Calu3 (cell line): ENCODE results near the gene ADSS1. TPM values are rescaled to one million over a fixed set of nuclear protein-coding genes. Genes with fewer than 3 reads are reported as not detected.

ENCODE experiments used
- BruUV-seq: library from RNA; stranded (reverse); fragments of 400-500 nt; replicated peaks from 2 replicates; lab custom pipeline; 2021; lab: Mats Ljungman, UMichigan
- CTCF ChIA-PET: fragments of 300-600 bp; sonication (Branson Sonifier 250); formaldehyde crosslinking; loops from one replicate; lab custom pipeline; 2022; ENCODE audit warnings: antibody characterized with exemption; lab: Charles Lee
- DNase-seq: peaks from one replicate; pipeline ENCODE4 v3.0.0; 2022
- H3K27ac Mint-ChIP-seq: one replicate; pipeline ENCODE4 v1.8.0; 2022; ENCODE audit warnings: mixed read lengths; ENCODE audit not compliant: unreplicated experiment
- H3K27me3 Mint-ChIP-seq: one replicate; pipeline ENCODE4 v1.8.0; 2022; ENCODE audit warnings: mixed read lengths; ENCODE audit not compliant: unreplicated experiment
- H3K36me3 Mint-ChIP-seq: one replicate; pipeline ENCODE4 v1.8.0; 2022; ENCODE audit warnings: mild to moderate bottlenecking, moderate library complexity, mixed read lengths; ENCODE audit not compliant: insufficient read depth, unreplicated experiment
- H3K4me1 Mint-ChIP-seq: one replicate; pipeline ENCODE4 v1.8.0; 2022; ENCODE audit warnings: mild to moderate bottlenecking, low read depth, mixed read lengths; ENCODE audit not compliant: unreplicated experiment
- H3K4me3 Mint-ChIP-seq: one replicate; pipeline ENCODE4 v1.8.0; 2022; ENCODE audit warnings: mild to moderate bottlenecking, low read depth, moderate library complexity, mixed read lengths; ENCODE audit not compliant: unreplicated experiment
- H3K9me3 Mint-ChIP-seq: one replicate; pipeline ENCODE4 v1.8.0; 2022; ENCODE audit warnings: low read depth, mixed read lengths; ENCODE audit not compliant: unreplicated experiment
- intact Hi-C: fragments of 100-400 bp; cut with micrococcal nuclease; formaldehyde crosslinking; loops from one replicate; pipeline ENCODE4 v1.10.0; 2022; ENCODE audit not compliant: unreplicated experiment
- total RNA-seq: library from RNA; stranded (reverse); gene quantifications from 2 replicates; pipeline ENCODE4 v1.2.3, GENCODE V29; 2022
- TF ChIP-seq, protein P1 (sequence below): fragments of 200-600 bp; IDR thresholded peaks from one replicate; pipeline ENCODE4 v1.8.0; 2022; ENCODE audit warnings: antibody characterized with exemption; ENCODE audit not compliant: unreplicated experiment

ADSS1 gene
- total RNA-seq, 1 experiment from 2014 or later, result 8.6 TPM

DNA sequence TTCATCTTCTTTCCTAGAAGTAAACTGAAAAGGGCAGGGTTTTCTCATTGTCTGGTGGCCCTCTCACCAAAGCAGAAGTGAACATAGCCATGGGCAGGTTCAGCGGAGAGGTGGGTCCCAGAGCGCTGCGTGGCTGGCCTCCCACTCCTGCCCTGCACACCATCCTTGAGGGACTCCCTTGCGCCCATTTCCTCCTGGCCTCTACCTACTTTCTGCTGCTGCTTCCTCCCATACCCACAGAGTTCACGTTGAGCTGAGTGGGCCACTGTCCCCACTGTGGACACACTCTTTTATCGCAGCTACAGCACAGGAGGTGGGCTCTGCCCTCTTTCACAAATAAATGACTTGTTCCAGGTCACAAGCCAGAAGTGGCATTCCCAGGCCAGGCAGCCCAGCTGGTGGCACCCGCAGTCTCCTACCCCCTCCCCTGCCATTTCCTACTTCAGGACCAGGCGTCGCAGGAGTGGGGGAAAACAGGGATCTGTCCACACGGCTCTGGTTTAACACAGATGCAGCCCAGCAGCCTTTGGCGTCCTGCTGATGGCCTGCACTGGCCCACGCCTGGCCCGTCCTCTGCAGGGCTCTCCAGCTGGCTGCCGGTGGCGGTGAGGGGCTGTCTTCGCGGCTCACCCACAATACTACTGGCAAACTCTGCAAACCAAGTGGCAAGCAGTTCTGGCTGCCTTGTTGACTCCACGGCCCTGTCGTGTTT is 33.8 kb downstream of the ADSS1 start:
- no TSS peak for BruUV-seq
- H3K36me3 Mint-ChIP-seq, result peaks cover 25% of the 10 kb centered on the region
- intact Hi-C loops, result no loop called here
- H3K27me3 Mint-ChIP-seq, result no peaks in the 10 kb centered on the region
- H3K27ac Mint-ChIP-seq, result no peak overlapping the region
- DNase-seq, result no peak
- no peaks in the 10 kb centered on the region for H3K9me3 Mint-ChIP-seq
- TF ChIP-seq, protein P1, sequence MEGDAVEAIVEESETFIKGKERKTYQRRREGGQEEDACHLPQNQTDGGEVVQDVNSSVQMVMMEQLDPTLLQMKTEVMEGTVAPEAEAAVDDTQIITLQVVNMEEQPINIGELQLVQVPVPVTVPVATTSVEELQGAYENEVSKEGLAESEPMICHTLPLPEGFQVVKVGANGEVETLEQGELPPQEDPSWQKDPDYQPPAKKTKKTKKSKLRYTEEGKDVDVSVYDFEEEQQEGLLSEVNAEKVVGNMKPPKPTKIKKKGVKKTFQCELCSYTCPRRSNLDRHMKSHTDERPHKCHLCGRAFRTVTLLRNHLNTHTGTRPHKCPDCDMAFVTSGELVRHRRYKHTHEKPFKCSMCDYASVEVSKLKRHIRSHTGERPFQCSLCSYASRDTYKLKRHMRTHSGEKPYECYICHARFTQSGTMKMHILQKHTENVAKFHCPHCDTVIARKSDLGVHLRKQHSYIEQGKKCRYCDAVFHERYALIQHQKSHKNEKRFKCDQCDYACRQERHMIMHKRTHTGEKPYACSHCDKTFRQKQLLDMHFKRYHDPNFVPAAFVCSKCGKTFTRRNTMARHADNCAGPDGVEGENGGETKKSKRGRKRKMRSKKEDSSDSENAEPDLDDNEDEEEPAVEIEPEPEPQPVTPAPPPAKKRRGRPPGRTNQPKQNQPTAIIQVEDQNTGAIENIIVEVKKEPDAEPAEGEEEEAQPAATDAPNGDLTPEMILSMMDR, result no peak
- H3K4me1 Mint-ChIP-seq, result peaks cover 12% of the 10 kb centered on the region
- CTCF ChIA-PET, result no interaction called here
- H3K4me3 Mint-ChIP-seq, result no peak overlapping the region

DNA sequence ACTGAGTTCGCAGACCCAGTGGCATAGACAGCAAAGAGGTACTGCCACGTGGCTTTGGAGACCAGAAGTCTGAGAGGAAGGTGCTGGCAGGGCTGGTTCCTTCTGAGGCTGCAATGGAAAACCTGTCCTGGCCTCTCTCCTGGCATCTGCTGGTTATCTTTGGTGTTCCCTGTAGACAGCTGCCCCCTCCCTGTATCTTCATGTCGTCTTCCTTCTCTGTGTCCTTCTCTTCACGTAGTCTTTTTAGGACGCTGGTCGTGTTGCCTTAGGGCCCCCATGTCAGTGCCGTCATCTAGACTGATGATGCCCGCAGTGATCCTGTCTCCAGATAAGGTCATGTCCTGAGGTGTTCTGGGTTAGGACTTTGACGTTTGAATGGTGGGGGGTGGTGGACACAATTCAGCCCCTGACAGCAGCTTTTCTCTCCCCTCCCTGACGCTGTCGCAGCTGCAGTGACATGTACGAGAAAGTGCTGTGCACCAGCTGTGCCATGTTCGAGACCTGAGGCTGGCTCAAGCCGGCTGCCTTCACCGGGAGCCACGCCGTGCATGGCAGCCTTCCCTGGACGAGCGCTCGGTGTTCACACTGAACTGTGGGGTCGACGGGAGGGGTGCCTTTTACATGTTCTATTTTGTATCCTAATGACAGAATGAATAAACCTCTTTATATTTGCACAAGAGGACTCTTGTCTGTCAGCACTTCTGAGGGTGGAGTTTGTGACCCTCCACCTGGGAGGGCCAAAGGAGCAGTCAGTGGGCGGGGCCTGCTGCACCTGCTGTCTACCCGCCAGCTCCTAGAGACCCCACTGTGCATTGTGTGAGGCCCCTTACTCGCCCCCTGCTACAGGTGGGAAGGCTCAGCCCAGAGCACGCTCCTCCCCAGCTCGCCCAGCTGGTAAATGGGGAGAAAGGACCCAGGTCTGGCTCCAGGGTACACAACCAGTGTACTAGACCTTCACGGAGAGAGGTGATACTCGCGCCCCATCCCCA is 35.2 kb downstream of the ADSS1 start:
- CTCF ChIA-PET, result interaction anchor here (0.6 kb wide), 1 partner anchor 585 kb away, joined by 3 read pairs; no protein-coding TSS in a partner anchor
- H3K4me3 Mint-ChIP-seq, result no peak overlapping the region
- H3K9me3 Mint-ChIP-seq, result no peaks in the 10 kb centered on the region
- peaks cover 11% of the 10 kb centered on the region for H3K36me3 Mint-ChIP-seq
- H3K27ac Mint-ChIP-seq, result no peak overlapping the region
- TF ChIP-seq, protein P1, result no peak
- peaks cover 3% of the 10 kb centered on the region for H3K4me1 Mint-ChIP-seq
- no peaks in the 10 kb centered on the region for H3K27me3 Mint-ChIP-seq
- intact Hi-C loops, result no loop called here
- DNase-seq, result no peak
- no TSS peak for BruUV-seq

DNA sequence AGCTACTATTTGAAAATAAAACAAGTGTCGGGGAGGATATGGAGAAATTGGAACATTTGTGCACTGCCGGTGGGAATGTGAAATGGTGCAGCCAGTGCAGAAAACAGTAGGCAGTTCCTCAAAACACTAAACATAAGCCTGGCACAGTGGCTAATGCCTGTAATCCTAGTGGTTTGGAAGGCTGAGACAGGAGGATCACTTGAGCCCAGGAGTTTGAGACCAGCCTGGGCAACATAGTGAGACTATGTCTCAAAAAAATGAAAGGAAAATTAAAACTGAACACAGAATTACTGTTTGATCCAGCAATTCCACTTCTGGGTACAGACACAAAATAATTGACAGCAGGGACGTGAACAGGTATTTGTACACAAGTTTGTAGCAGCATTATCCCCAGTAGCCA is 41.5 kb downstream of the ADSS1 start:
- Mint-ChIP-seq H3K36me3 (peaks cover 8% of the 10 kb centered on the region), H3K4me3 (no peak overlapping the region), H3K27ac (no peak overlapping the region), H3K4me1 (no peaks in the 10 kb centered on the region), H3K27me3 (no peaks in the 10 kb centered on the region), H3K9me3 (no peaks in the 10 kb centered on the region)
- CTCF ChIA-PET, result no interaction called here
- no TSS peak for BruUV-seq
- TF ChIP-seq, protein P1, result no peak
- DNase-seq, result no peak
- intact Hi-C loops, result no loop called here

DNA sequence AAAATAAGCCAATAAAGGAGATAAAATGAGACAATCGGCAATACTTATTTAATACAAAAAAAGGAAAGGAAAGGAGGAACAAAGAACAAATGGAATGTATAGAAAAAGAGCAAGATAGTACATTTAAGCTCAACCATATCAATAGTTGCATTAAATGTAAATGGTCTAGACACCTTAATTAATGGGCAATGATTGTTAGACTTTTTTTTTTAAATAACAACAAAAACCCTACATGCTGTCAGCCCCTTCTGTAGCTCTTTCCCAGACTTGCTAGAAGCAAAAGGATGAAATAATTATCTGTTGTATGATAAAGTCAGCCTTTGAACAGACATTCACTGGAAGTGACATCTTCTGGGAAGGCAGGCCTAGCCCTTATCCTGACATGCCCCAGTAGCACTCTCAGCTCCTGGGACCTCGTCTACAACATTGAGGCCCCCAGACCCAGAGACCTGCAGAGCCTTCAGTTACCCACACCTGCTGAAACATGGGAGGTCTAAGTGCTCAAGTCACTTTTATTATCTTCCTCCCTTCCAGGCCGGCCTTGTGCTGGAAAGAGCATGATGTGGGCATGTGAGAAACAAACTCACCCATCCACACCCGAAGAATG is 42.3 kb downstream of the ADSS1 start:
- Mint-ChIP-seq H3K27ac (no peak overlapping the region), H3K4me3 (no peak overlapping the region), H3K9me3 (no peaks in the 10 kb centered on the region), H3K27me3 (no peaks in the 10 kb centered on the region), H3K4me1 (no peaks in the 10 kb centered on the region), H3K36me3 (peaks cover 16% of the 10 kb centered on the region)
- intact Hi-C loops, result no loop called here
- TF ChIP-seq, protein P1, result no peak
- no peak for DNase-seq
- BruUV-seq, result no TSS peak
- CTCF ChIA-PET, result no interaction called here
